Muscle of leg (tissue), 11 donors: ENCODE data around the gene DNAH6. TPM values are rescaled to one million over a fixed set of nuclear protein-coding genes. Genes with fewer than 3 reads are reported as not detected.
A peak's percentile ranks its signal among the peaks of the same experiment; 100 is the strongest.
"Not testable (repeated sequence)": the region's sequence is repeated elsewhere in the genome, so short reads cannot be mapped to it uniquely, and the experiment has no call there.

Experiments used
- DNase-seq: peaks from one replicate; pipeline ENCODE4 v3.0.0; 2013
- H3K27ac ChIP-seq: one replicate; pipeline ENCODE4 v1.5.1; 2013; ENCODE audit warnings: mild to moderate bottlenecking, low read length, control low read depth
- H3K27me3 ChIP-seq: one replicate; pipeline ENCODE4 v1.6.1; 2013; ENCODE audit warnings: low read length; ENCODE audit not compliant: control insufficient read depth, insufficient read depth
- H3K36me3 ChIP-seq: one replicate; pipeline ENCODE4 v1.6.1; 2013; ENCODE audit warnings: low read length; ENCODE audit not compliant: control insufficient read depth, insufficient read depth
- H3K4me1 ChIP-seq: one replicate; pipeline ENCODE4 v1.6.1; 2013; ENCODE audit warnings: low read length; ENCODE audit not compliant: control insufficient read depth, insufficient read depth
- H3K4me3 ChIP-seq: one replicate; pipeline ENCODE4 v1.5.1; 2013; ENCODE audit warnings: low read length, control low read depth
- H3K9me3 ChIP-seq: replicated peaks from 2 replicates; pipeline ENCODE4 v1.6.1; 2013; ENCODE audit warnings: low read depth, low read length; ENCODE audit not compliant: control insufficient read depth
- WGBS: methylation state at CpG from one replicate; pipeline ENCODE4 v1.1.5; 2013; ENCODE audit warnings: missing lambda C conversion rate; ENCODE audit not compliant: insufficient coverage; 5-methylcytosine and 5-hydroxymethylcytosine counted together
- polyA plus RNA-seq, 8 donors: library from polyadenylated mRNA; unstranded; fragments of 120-200 nt; gene quantifications; one replicate each; pipeline versions ENCODE4 v1.2.1 to v1.2.3, GENCODE V29; 2013; ENCODE audit warnings: inconsistent platforms in 1 of 8, low replicate concordance in 1 of 8; ENCODE audit not compliant: insufficient read length in 8 of 8, insufficient read depth in 1 of 8
- total RNA-seq: library from RNA; stranded (reverse); fragments of 120-200 nt; gene quantifications from one replicate; pipeline ENCODE4 v1.2.4, GENCODE V29; 2013

The DNAH6 gene
- total and polyA plus RNA-seq, 9 donors: 0.07 to 0.43 (median 0.18) TPM

GRCh38 chr2:84496386-84496785, 19.9 kb upstream of the DNAH6 start:
- DNase-seq: no peak
- H3K27me3 ChIP-seq: no peaks in the 10 kb centered on the region
- H3K27ac ChIP-seq: no peak overlapping the region
- no peaks in the 10 kb centered on the region for H3K36me3 ChIP-seq
- no peaks in the 10 kb centered on the region for H3K9me3 ChIP-seq
- no peak overlapping the region for H3K4me3 ChIP-seq
- no peaks in the 10 kb centered on the region for H3K4me1 ChIP-seq

GRCh38 chr2:84497285-84497684, 19.0 kb upstream of the DNAH6 start:
- Histone ChIP-seq H3K4me1 (no peaks in the 10 kb centered on the region), H3K4me3 (no peak overlapping the region), H3K36me3 (no peaks in the 10 kb centered on the region), H3K9me3 (no peaks in the 10 kb centered on the region), H3K27me3 (no peaks in the 10 kb centered on the region), H3K27ac (no peak overlapping the region)
- no CpG with 5 or more reads among the region's 3 CpGs for WGBS
- no peak for DNase-seq

GRCh38 chr2:84498150-84498799, 18.0 kb upstream of the DNAH6 start:
- Histone ChIP-seq H3K9me3 (no peaks in the 10 kb centered on the region), H3K4me3 (no peak overlapping the region), H3K27me3 (no peaks in the 10 kb centered on the region), H3K27ac (no peak overlapping the region), H3K4me1 (no peaks in the 10 kb centered on the region), H3K36me3 (no peaks in the 10 kb centered on the region)
- DNase-seq: no peak

GRCh38 chr2:84511024-84511423, 5.3 kb upstream of the DNAH6 start:
- H3K4me3 ChIP-seq, H3K36me3 ChIP-seq, DNase-seq, H3K27me3 ChIP-seq, H3K9me3 ChIP-seq, H3K27ac ChIP-seq, H3K4me1 ChIP-seq: not testable (repeated sequence)
- 95% methylated on average over 8 of the region's 10 CpGs for WGBS

GRCh38 chr2:84515788-84516187, 510 bp upstream of the DNAH6 start:
- 89% methylated on average over 3 of the region's 9 CpGs for WGBS
- peak overlapping the region; percentile 50 for H3K4me3 ChIP-seq
- H3K27ac ChIP-seq: no peak overlapping the region
- peaks cover 8% of the 10 kb centered on the region for H3K4me1 ChIP-seq
- no peak for DNase-seq
- no peaks in the 10 kb centered on the region for H3K9me3 ChIP-seq
- H3K27me3 ChIP-seq: no peaks in the 10 kb centered on the region
- no peaks in the 10 kb centered on the region for H3K36me3 ChIP-seq

- H3K4me3 ChIP-seq: no peak overlapping the region
- no peak overlapping the region for H3K27ac ChIP-seq
- H3K9me3 ChIP-seq: no peaks in the 10 kb centered on the region
- peaks cover 8% of the 10 kb centered on the region for H3K4me1 ChIP-seq
- DNase-seq: no peak
- H3K27me3 ChIP-seq: no peaks in the 10 kb centered on the region
- H3K36me3 ChIP-seq: no peaks in the 10 kb centered on the region
Measured at GRCh38 chr2:84519332-84519957, 3.1 kb downstream of the DNAH6 start.

- no peaks in the 10 kb centered on the region for H3K9me3 ChIP-seq
- no peak for DNase-seq
- no peaks in the 10 kb centered on the region for H3K36me3 ChIP-seq
- WGBS: 33% methylated on average over 1 of the region's 1 CpG
- no peaks in the 10 kb centered on the region for H3K27me3 ChIP-seq
- no peak overlapping the region for H3K4me3 ChIP-seq
- no peaks in the 10 kb centered on the region for H3K4me1 ChIP-seq
- no peak overlapping the region for H3K27ac ChIP-seq
Measured at GRCh38 chr2:84526562-84526961, 10.3 kb downstream of the DNAH6 start.

GRCh38 chr2:84527137-84528129, 11.1 kb downstream of the DNAH6 start:
- no CpG with 5 or more reads among the region's 4 CpGs for WGBS
- no peaks in the 10 kb centered on the region for H3K27me3 ChIP-seq
- DNase-seq: peak; percentile 37
- H3K27ac ChIP-seq: no peak overlapping the region
- H3K9me3 ChIP-seq: no peaks in the 10 kb centered on the region
- no peaks in the 10 kb centered on the region for H3K4me1 ChIP-seq
- no peaks in the 10 kb centered on the region for H3K36me3 ChIP-seq
- no peak overlapping the region for H3K4me3 ChIP-seq

- DNase-seq: no peak
Measured at GRCh38 chr2:84532291-84532690, 16.0 kb downstream of the DNAH6 start.

GRCh38 chr2:84534225-84534624, 17.9 kb downstream of the DNAH6 start:
- no peaks in the 10 kb centered on the region for H3K4me1 ChIP-seq
- no peak for DNase-seq
- H3K27ac ChIP-seq: no peak overlapping the region
- no CpG with 5 or more reads among the region's 3 CpGs for WGBS
- no peak overlapping the region for H3K4me3 ChIP-seq
- no peaks in the 10 kb centered on the region for H3K36me3 ChIP-seq
- no peaks in the 10 kb centered on the region for H3K9me3 ChIP-seq
- no peaks in the 10 kb centered on the region for H3K27me3 ChIP-seq

More at GRCh38 chr2:84532291-84532690, 16.0 kb downstream of the DNAH6 start:
- no peak overlapping the region for H3K27ac ChIP-seq
- H3K4me1 ChIP-seq: no peaks in the 10 kb centered on the region
- H3K9me3 ChIP-seq: no peaks in the 10 kb centered on the region
- no peaks in the 10 kb centered on the region for H3K36me3 ChIP-seq
- H3K4me3 ChIP-seq: no peak overlapping the region
- H3K27me3 ChIP-seq: no peaks in the 10 kb centered on the region
- no CpG with 5 or more reads among the region's 1 CpG for WGBS
